HepG2 (cell line): ENCODE measurements around the gene PRICKLE2. TPM values are rescaled to one million over a fixed set of nuclear protein-coding genes. Genes with fewer than 3 reads are reported as not detected.

ENCODE experiments used
- ATAC-seq: fragments of 200-7000 bp; cut with Tn5 transposase; 3 replicates; pipeline ENCODE4 v1.9.1; 2020; ENCODE audit warnings: mild to moderate bottlenecking, moderate library complexity
- BruUV-seq: library from RNA; stranded (reverse); fragments of 400-500 nt; replicated peaks from 2 replicates; lab custom pipeline; 2021; lab: Mats Ljungman, UMichigan
- CTCF ChIA-PET: fragments of 300-600 bp; formaldehyde crosslinking; extraction: SDS; loops from one replicate; lab custom pipeline; 2021; ENCODE audit warnings: low total read pairs, inconsistent platforms, low intra/inter-chr PET ratio; lab: Yijun Ruan, JAX
- POLR2A ChIA-PET: fragments of 350-600 bp; sonication (Branson Sonifier 250); formaldehyde crosslinking; loops from one replicate; lab custom pipeline; 2020; ENCODE audit warnings: antibody characterized with exemption, inconsistent platforms; lab: Yijun Ruan, JAX
- DNase-seq: peaks from one replicate; pipeline ENCODE4 v3.0.0-alpha.2; 2015; ENCODE audit warnings: low spot score
- FAIRE-seq: peaks from 3 replicates; lab custom pipeline; 2011; peaks lifted over from hg19 to GRCh38; lab: Jason Lieb, UNC
- H2AFZ ChIP-seq: one replicate; pipeline ENCODE4 v1.6.1; 2011; ENCODE audit warnings: low read length, inconsistent platforms
- H3K27ac ChIP-seq: fragments of 300-600 bp; 3 replicates; pipeline ENCODE4 v1.8.0; 2011; ENCODE audit warnings: mixed run types, mild to moderate bottlenecking, mixed read lengths, low read length, inconsistent platforms; ENCODE audit not compliant: insufficient read depth; ENCODE audit errors: extremely low read length
- H3K27me3 ChIP-seq, 2 experiments: fragments of 200-600 bp in 1 of 2; 2 replicates in 1 of 2; 3 replicates in 1 of 2; pipeline versions ENCODE4 v1.6.0 to v1.8.0; 2011; ENCODE audit warnings: low read length in 2 of 2, mild to moderate bottlenecking in 2 of 2, moderate library complexity in 2 of 2, inconsistent platforms in 1 of 2; ENCODE audit not compliant: insufficient read depth in 2 of 2, control insufficient read depth in 1 of 2
- H3K36me3 ChIP-seq, 2 experiments: fragments of 200-600 bp in 1 of 2; replicated peaks in 1 of 2; 2 replicates in 1 of 2; 3 replicates in 1 of 2; pipeline versions ENCODE4 v1.5.1 to v1.8.0; 2011; ENCODE audit warnings: low read length in 2 of 2, inconsistent platforms in 1 of 2; ENCODE audit not compliant: insufficient read depth in 2 of 2, control insufficient read depth in 1 of 2
- H3K4me1 ChIP-seq: 2 replicates; pipeline ENCODE4 v1.5.1; 2012; ENCODE audit warnings: low read length, inconsistent platforms; ENCODE audit not compliant: insufficient read depth
- H3K4me2 ChIP-seq: 2 replicates; pipeline ENCODE4 v1.6.0; 2011; ENCODE audit warnings: low read depth, low read length, inconsistent platforms
- H3K4me3 ChIP-seq, 3 experiments: fragments of 200-600 bp in 1 of 3; sonication (generic), shearing (Covaris generic) in 1 of 3; replicated peaks in 1 of 3; 2 replicates each; pipeline ENCODE4 v1.5.1; 2011 to 2016; ENCODE audit warnings: low read length in 3 of 3, inconsistent platforms in 2 of 3, low read depth in 2 of 3, mild to moderate bottlenecking in 2 of 3, control low read depth in 1 of 3, mixed read lengths in 1 of 3; ENCODE audit not compliant: insufficient read depth in 1 of 3
- H3K79me2 ChIP-seq: one replicate; pipeline ENCODE4 v1.6.1; 2011; ENCODE audit warnings: low read length, inconsistent platforms; ENCODE audit not compliant: insufficient read depth
- H3K9ac ChIP-seq: 2 replicates; pipeline ENCODE4 v1.6.0; 2011; ENCODE audit warnings: mild to moderate bottlenecking, low read depth, low read length, inconsistent platforms; ENCODE audit not compliant: insufficient read depth
- H3K9me3 ChIP-seq: 2 replicates; pipeline ENCODE4 v1.5.1; 2012; ENCODE audit warnings: mild to moderate bottlenecking, low read length
- H4K20me1 ChIP-seq: 2 replicates; pipeline ENCODE4 v1.6.0; 2011; ENCODE audit warnings: inconsistent platforms, mild to moderate bottlenecking, low read length, moderate library complexity; ENCODE audit not compliant: insufficient read depth
- BORCS8-MEF2B ChIP-seq: sonication (generic); formaldehyde crosslinking; IDR thresholded peaks from 2 replicates; pipeline ENCODE4 v1.8.0; 2022; ENCODE audit warnings: mild to moderate bottlenecking, missing genetic modification reagents
- CBX5 ChIP-seq: sonication (generic); formaldehyde crosslinking; IDR thresholded peaks from 2 replicates; pipeline ENCODE4 v1.4.0; 2020; ENCODE audit warnings: missing genetic modification reagents, borderline replicate concordance
- ERF ChIP-seq: IDR thresholded peaks from 2 replicates; pipeline ENCODE4 v1.6.1; 2018; ENCODE audit warnings: missing biosample characterization, missing genetic modification reagents
- HIVEP1 ChIP-seq: sonication (generic); formaldehyde crosslinking; IDR thresholded peaks from 2 replicates; pipeline ENCODE4 v1.4.0; 2020; ENCODE audit warnings: mild to moderate bottlenecking, missing genetic modification reagents
- JDP2 ChIP-seq: sonication (generic); formaldehyde crosslinking; IDR thresholded peaks from 2 replicates; pipeline ENCODE4 v1.8.1; 2022; ENCODE audit warnings: missing genetic modification reagents, borderline replicate concordance
- LRRFIP1 ChIP-seq: sonication (generic); formaldehyde crosslinking; conservative IDR thresholded peaks from 2 replicates; pipeline ENCODE4 v1.4.0; 2020; ENCODE audit warnings: missing genetic modification reagents
- MLLT10 ChIP-seq: sonication (generic); formaldehyde crosslinking; IDR thresholded peaks from 2 replicates; pipeline ENCODE4 v1.4.0; 2020; ENCODE audit warnings: missing genetic modification reagents
- MTF1 ChIP-seq: sonication (generic); formaldehyde crosslinking; IDR thresholded peaks from 2 replicates; pipeline ENCODE4 v1.5.0; 2020; ENCODE audit warnings: missing genetic modification reagents
- NFE2 ChIP-seq: sonication (generic); formaldehyde crosslinking; IDR thresholded peaks from 2 replicates; pipeline ENCODE4 v1.4.0; 2020; ENCODE audit warnings: missing genetic modification reagents
- PREB ChIP-seq: sonication (generic); formaldehyde crosslinking; IDR thresholded peaks from 2 replicates; pipeline ENCODE4 v1.4.0; 2020; ENCODE audit warnings: missing genetic modification reagents
- RBM22 ChIP-seq: fragments of 200-400 bp; formaldehyde crosslinking; optimal IDR thresholded peaks from 2 replicates; pipeline ENCODE3; 2017; ENCODE audit warnings: mild to moderate bottlenecking, low read length, moderate library complexity
- SNAI1 ChIP-seq: sonication (generic); formaldehyde crosslinking; IDR thresholded peaks from 2 replicates; pipeline ENCODE4 v1.5.0; 2020; ENCODE audit warnings: mild to moderate bottlenecking, missing genetic modification reagents, borderline replicate concordance
- TMF1 ChIP-seq: sonication (generic); formaldehyde crosslinking; IDR thresholded peaks from 2 replicates; pipeline ENCODE4 v1.8.1; 2022; ENCODE audit warnings: low read depth, missing genetic modification reagents
- TSC22D2 ChIP-seq: sonication (generic); formaldehyde crosslinking; IDR thresholded peaks from 2 replicates; pipeline ENCODE4 v1.5.1; 2020; ENCODE audit warnings: missing genetic modification reagents, mild to moderate bottlenecking, borderline replicate concordance
- ZBTB42 ChIP-seq: sonication (generic); formaldehyde crosslinking; IDR thresholded peaks from 2 replicates; pipeline ENCODE4 v1.5.0; 2020; ENCODE audit warnings: mild to moderate bottlenecking, missing genetic modification reagents
- ZFP1 ChIP-seq: IDR thresholded peaks from 2 replicates; pipeline ENCODE4 v1.6.1; 2016
- ZNF331 ChIP-seq: sonication (generic); formaldehyde crosslinking; IDR thresholded peaks from 2 replicates; pipeline ENCODE4 v1.4.0; 2020; ENCODE audit warnings: missing genetic modification reagents
- ZNF557 ChIP-seq: sonication (generic); formaldehyde crosslinking; IDR thresholded peaks from 2 replicates; pipeline ENCODE4 v1.4.0; 2020; ENCODE audit warnings: missing genetic modification reagents
- WGBS: methylation state at CpG from one replicate; pipeline ENCODE4 v1.1.6; 2017; ENCODE audit warnings: low lambda C conversion rate; 5-methylcytosine and 5-hydroxymethylcytosine counted together
- in situ Hi-C: cut with HindIII; loops from 2 replicates; pipeline ENCODE4 v1.10.0; 2017; ENCODE audit warnings: low pct_unique_long_range_greater_than_20kb; ENCODE audit not compliant: extremely low pct_ligation_motif_present
- intact Hi-C: fragments of 100-400 bp; cut with micrococcal nuclease; formaldehyde crosslinking; loops from one replicate; pipeline ENCODE4 v1.10.0; 2022; ENCODE audit not compliant: unreplicated experiment
- polyA plus RNA-seq, 8 experiments: library from polyadenylated mRNA; depleted of rRNA in 3 of 8; stranded (reverse) in 7 of 8; unstranded in 1 of 8; fragments of >200 nt; fragmentation: Illumina TruSeq in 4 of 8; extraction: Trizol in 4 of 8; gene quantifications; 2 replicates each; pipeline versions ENCODE4 v1.2.1 to v1.2.3, GENCODE V29; 2011 to 2016; ENCODE audit warnings: low read depth in 4 of 8, missing spikeins in 1 of 8, mixed read lengths in 1 of 8; ENCODE audit not compliant: insufficient read depth in 1 of 8
- total RNA-seq, 5 experiments: library from RNA; depleted of rRNA; stranded (reverse); fragments of >200 nt; fragmentation: Illumina TruSeq; extraction: Trizol; gene quantifications; 2 replicates each; pipeline ENCODE4 v1.2.3, GENCODE V29; 2016; ENCODE audit warnings: low read depth in 1 of 5

PRICKLE2 gene
- total and polyA plus RNA-seq, 2 of the 13 experiments (the other 11 are each of a cell fraction or from before 2014, with no cell fraction given): 0.01 to 0.07 TPM

- Histone ChIP-seq H3K9me3 (no peaks in the 10 kb centered on the region), H3K4me2 (no peak overlapping the region), H2AFZ (no peak overlapping the region), H3K9ac (no peak overlapping the region), H3K36me3 (no peaks in the 10 kb centered on the region), H4K20me1 (no peaks in the 10 kb centered on the region), H3K27ac (no peak overlapping the region), H3K27me3 (no peaks in the 10 kb centered on the region), H3K4me3 (no peak overlapping the region), H3K4me1 (no peaks in the 10 kb centered on the region), H3K79me2 (no peaks in the 10 kb centered on the region)
- POLR2A ChIA-PET: no interaction called here
- TF ChIP-seq NFE2 (CRISPR knock-in tag): no peak
- TF ChIP-seq ZBTB42: no peak
- TF ChIP-seq RBM22: no peak
- no peak for TF ChIP-seq LRRFIP1 (CRISPR knock-in tag)
- no peak for TF ChIP-seq MLLT10 (CRISPR knock-in tag)
- no peak for TF ChIP-seq BORCS8-MEF2B (CRISPR knock-in tag)
- intact Hi-C loops (no loop called here), in situ Hi-C loops (no loop called here)
- DNase-seq: no peak
- 91% methylated on average over 1 of the region's 1 CpG for WGBS
- no peak for ATAC-seq
- CTCF ChIA-PET: no interaction called here
- no TSS peak for BruUV-seq
- no peak for FAIRE-seq
Measured at GRCh38 chr3:64195789-64196188, 29.5 kb downstream of the PRICKLE2 start.

- BruUV-seq: no TSS peak
Measured at GRCh38 chr3:64191822-64192221, 33.4 kb downstream of the PRICKLE2 start.

More at GRCh38 chr3:64191822-64192221, 33.4 kb downstream of the PRICKLE2 start:
- no peak for TF ChIP-seq ERF (CRISPR knock-in tag)
- TF ChIP-seq TMF1 (CRISPR knock-in tag): no peak
- TF ChIP-seq CBX5 (CRISPR knock-in tag): no peak
- TF ChIP-seq PREB (CRISPR knock-in tag): no peak
- no peak for TF ChIP-seq HIVEP1 (CRISPR knock-in tag)
- no peak for TF ChIP-seq JDP2
- TF ChIP-seq ZFP1 (CRISPR knock-in tag): no peak
- TF ChIP-seq SNAI1 (CRISPR knock-in tag): no peak
- TF ChIP-seq MTF1 (CRISPR knock-in tag): no peak
- no peak for TF ChIP-seq ZNF557 (CRISPR knock-in tag)
- TF ChIP-seq ZNF331 (CRISPR knock-in tag): no peak
- no peak for TF ChIP-seq TSC22D2 (CRISPR knock-in tag)
- TF ChIP-seq, all 625 proteins: peak for 0
- Histone ChIP-seq H3K4me1 (peaks cover 8% of the 10 kb centered on the region), H3K4me3 (no peak overlapping the region), H3K27me3 (no peaks in the 10 kb centered on the region), H4K20me1 (no peaks in the 10 kb centered on the region), H3K4me2 (no peak overlapping the region), H3K36me3 (no peaks in the 10 kb centered on the region), H3K9ac (no peak overlapping the region), H3K9me3 (no peaks in the 10 kb centered on the region), H2AFZ (no peak overlapping the region), H3K79me2 (no peaks in the 10 kb centered on the region), H3K27ac (no peak overlapping the region)
- ATAC-seq (no peak), DNase-seq (no peak), FAIRE-seq (no peak)
- intact Hi-C loops: no loop called here
- ChIA-PET CTCF (no interaction called here), POLR2A (no interaction called here)
- 23% methylated on average over 5 of the region's 6 CpGs for WGBS
- in situ Hi-C loops: no loop called here
